Smooth muscle cell (in vitro differentiated cells): ENCODE results near the gene KBTBD13. TPM values are rescaled to one million over a fixed set of nuclear protein-coding genes. Genes with fewer than 3 reads are reported as not detected.

Source experiments
- DNase-seq: peaks from one replicate; lab custom pipeline; 2025; ENCODE audit not compliant: unreplicated experiment; lab: John Stamatoyannopoulos, UW
- H2AFZ ChIP-seq: fragments of 200-600 bp; sonication (generic); 2 replicates; pipeline ENCODE4 v1.6.0; 2016; ENCODE audit warnings: antibody characterized with exemption, low read depth, mild to moderate bottlenecking
- H3F3A ChIP-seq: fragments of 200-600 bp; sonication (generic); 2 replicates; pipeline ENCODE4 v1.6.0; 2017; ENCODE audit warnings: antibody characterized with exemption, low read depth
- H3K27ac ChIP-seq: fragments of 200-600 bp; sonication (generic); 2 replicates; pipeline ENCODE4 v1.5.1; 2016; ENCODE audit warnings: low read depth, mild to moderate bottlenecking
- H3K27me3 ChIP-seq: fragments of 200-600 bp; sonication (generic); 2 replicates; pipeline ENCODE4 v1.6.1; 2016; ENCODE audit warnings: low read depth, mild to moderate bottlenecking
- H3K36me3 ChIP-seq: fragments of 200-600 bp; sonication (generic); 2 replicates; pipeline ENCODE4 v1.5.1; 2016; ENCODE audit warnings: low read depth
- H3K4me1 ChIP-seq: fragments of 200-600 bp; sonication (generic); 2 replicates; pipeline ENCODE4 v1.5.1; 2016; ENCODE audit warnings: low read depth
- H3K4me2 ChIP-seq: fragments of 200-600 bp; sonication (generic); 2 replicates; pipeline ENCODE4 v1.6.0; 2016; ENCODE audit warnings: mild to moderate bottlenecking
- H3K4me3 ChIP-seq: fragments of 200-600 bp; sonication (generic); 2 replicates; pipeline ENCODE4 v1.5.1; 2016; ENCODE audit warnings: mild to moderate bottlenecking
- H3K79me2 ChIP-seq: fragments of 200-600 bp; sonication (generic); 2 replicates; pipeline ENCODE4 v1.6.0; 2016; ENCODE audit warnings: low read depth, mild to moderate bottlenecking
- H3K9ac ChIP-seq: fragments of 200-600 bp; sonication (generic); 2 replicates; pipeline ENCODE4 v1.6.0; 2016; ENCODE audit warnings: low read depth
- H3K9me3 ChIP-seq: fragments of 200-600 bp; sonication (generic); replicated peaks from 2 replicates; pipeline ENCODE4 v1.5.1; 2016; ENCODE audit warnings: low read depth
- H4K20me1 ChIP-seq: fragments of 200-600 bp; sonication (generic); 2 replicates; pipeline ENCODE4 v1.6.0; 2016; ENCODE audit warnings: low read depth
- WGBS: methylation state at CpG from one replicate; pipeline ENCODE4 v1.1.7; 2016; ENCODE audit warnings: low lambda C conversion rate; 5-methylcytosine and 5-hydroxymethylcytosine counted together
- polyA plus RNA-seq: library from polyadenylated mRNA; unstranded; fragments of >200 nt; fragmentation: Nextera tagmentation; extraction: Ambion mirVana; gene quantifications from 2 replicates; pipeline ENCODE4 v1.2.1, GENCODE V29; 2016
- total RNA-seq: library from RNA; depleted of rRNA; stranded (reverse); fragments of >200 nt; gene quantifications from 2 replicates; pipeline ENCODE4 v1.2.3, GENCODE V29; 2014
- TF ChIP-seq, protein P1 (sequence below): fragments of 200-600 bp; sonication (generic); IDR thresholded peaks from 2 replicates; pipeline ENCODE4 v1.5.1; 2017; ENCODE audit warnings: borderline replicate concordance, mild to moderate bottlenecking, antibody characterized with exemption; ENCODE audit not compliant: insufficient read depth, poor library complexity, severe bottlenecking

KBTBD13 gene
- total and polyA plus RNA-seq, 2 experiments from 2014 or later, result 0.11 TPM; not detected in 1

DNA sequence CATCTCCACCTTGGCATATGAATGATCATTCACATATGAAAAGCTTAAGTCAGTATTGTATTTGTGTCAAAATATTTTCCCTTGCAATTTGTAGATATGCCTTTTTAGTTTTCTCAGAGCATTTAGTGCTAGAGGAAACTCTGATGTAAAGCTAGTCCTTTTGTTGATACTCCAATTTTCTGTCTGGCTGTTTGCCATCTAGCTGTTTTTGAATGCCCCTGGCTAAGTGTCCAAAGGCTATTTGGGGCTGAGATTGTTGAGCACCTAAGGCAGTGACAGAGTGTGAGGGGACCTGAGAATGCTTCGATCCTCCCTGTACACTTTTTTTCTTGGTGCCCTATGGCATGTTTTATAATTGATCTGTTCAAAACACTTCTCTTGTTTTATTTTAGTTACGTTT is 28.3 kb upstream of the KBTBD13 start:
- H3K36me3 ChIP-seq, result no peaks in the 10 kb centered on the region
- no peak overlapping the region for H3K27ac ChIP-seq
- no peak overlapping the region for H2AFZ ChIP-seq
- H3K9me3 ChIP-seq, result no peaks in the 10 kb centered on the region
- H4K20me1 ChIP-seq, result no peaks in the 10 kb centered on the region
- H3F3A ChIP-seq, result no peaks in the 10 kb centered on the region
- 89% methylated on average over 2 of the region's 2 CpGs for WGBS
- H3K27me3 ChIP-seq, result no peaks in the 10 kb centered on the region
- H3K79me2 ChIP-seq, result no peaks in the 10 kb centered on the region
- no peak overlapping the region for H3K4me2 ChIP-seq
- TF ChIP-seq, protein P1, sequence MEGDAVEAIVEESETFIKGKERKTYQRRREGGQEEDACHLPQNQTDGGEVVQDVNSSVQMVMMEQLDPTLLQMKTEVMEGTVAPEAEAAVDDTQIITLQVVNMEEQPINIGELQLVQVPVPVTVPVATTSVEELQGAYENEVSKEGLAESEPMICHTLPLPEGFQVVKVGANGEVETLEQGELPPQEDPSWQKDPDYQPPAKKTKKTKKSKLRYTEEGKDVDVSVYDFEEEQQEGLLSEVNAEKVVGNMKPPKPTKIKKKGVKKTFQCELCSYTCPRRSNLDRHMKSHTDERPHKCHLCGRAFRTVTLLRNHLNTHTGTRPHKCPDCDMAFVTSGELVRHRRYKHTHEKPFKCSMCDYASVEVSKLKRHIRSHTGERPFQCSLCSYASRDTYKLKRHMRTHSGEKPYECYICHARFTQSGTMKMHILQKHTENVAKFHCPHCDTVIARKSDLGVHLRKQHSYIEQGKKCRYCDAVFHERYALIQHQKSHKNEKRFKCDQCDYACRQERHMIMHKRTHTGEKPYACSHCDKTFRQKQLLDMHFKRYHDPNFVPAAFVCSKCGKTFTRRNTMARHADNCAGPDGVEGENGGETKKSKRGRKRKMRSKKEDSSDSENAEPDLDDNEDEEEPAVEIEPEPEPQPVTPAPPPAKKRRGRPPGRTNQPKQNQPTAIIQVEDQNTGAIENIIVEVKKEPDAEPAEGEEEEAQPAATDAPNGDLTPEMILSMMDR, result no peak
- no peak for DNase-seq
- no peak overlapping the region for H3K4me3 ChIP-seq
- H3K4me1 ChIP-seq, result no peaks in the 10 kb centered on the region
- no peak overlapping the region for H3K9ac ChIP-seq

DNA sequence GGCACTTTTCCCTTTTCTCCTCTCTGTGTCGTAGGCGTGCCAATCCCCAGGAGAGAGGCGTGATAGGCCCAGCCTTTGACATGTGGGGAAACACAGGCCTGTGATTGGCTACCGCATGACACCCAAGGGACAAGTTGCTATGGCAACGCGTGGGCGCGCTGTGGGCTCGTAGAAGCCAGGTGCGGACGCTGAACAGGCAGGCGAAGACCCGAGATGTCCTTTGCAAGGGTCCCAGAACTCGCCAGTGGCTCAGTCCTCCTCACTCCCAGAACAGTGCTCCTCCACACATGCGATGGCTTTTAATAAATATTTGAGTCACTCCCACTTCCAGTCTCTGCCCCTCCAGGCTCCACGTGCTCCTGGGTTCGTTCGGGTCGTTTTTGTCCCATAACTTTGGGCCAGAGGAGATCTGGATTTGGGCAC is 27.1 kb upstream of the KBTBD13 start:
- H3K4me3 ChIP-seq, result peak overlapping the region; percentile 33
- DNase-seq, result peak; percentile 33
- H3K9me3 ChIP-seq, result no peaks in the 10 kb centered on the region
- H3K27me3 ChIP-seq, result no peaks in the 10 kb centered on the region
- H3K79me2 ChIP-seq, result no peaks in the 10 kb centered on the region
- TF ChIP-seq, protein P1, result no peak
- H3K36me3 ChIP-seq, result no peaks in the 10 kb centered on the region
- H2AFZ ChIP-seq, result no peak overlapping the region
- H3K9ac ChIP-seq, result no peak overlapping the region
- no peaks in the 10 kb centered on the region for H3K4me1 ChIP-seq
- H3K27ac ChIP-seq, result no peak overlapping the region
- H4K20me1 ChIP-seq, result no peaks in the 10 kb centered on the region
- WGBS, result 13% methylated on average over 19 of the region's 19 CpGs
- H3F3A ChIP-seq, result no peaks in the 10 kb centered on the region
- H3K4me2 ChIP-seq, result peak overlapping the region; percentile 76

DNA sequence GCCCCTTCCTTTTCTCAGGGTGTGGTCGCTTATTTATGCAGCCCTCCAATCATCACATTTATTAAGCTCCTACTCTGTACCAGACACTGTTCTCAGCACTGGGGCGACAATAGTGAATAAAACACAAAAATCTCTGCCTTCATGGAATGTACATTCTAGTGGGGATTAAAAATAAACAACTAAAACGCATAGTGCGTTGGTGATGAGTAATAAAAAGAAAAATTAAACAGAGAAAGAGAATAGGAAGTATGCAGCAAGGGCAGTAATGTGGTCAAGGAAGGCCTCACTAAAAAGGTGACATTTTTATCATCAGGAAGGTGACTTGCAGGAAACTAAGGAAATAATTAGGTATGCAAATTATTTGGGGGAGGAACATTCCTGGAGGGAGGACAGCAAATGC is 26.3 kb upstream of the KBTBD13 start:
- no peaks in the 10 kb centered on the region for H4K20me1 ChIP-seq
- no peaks in the 10 kb centered on the region for H3K9me3 ChIP-seq
- H3K4me1 ChIP-seq, result no peaks in the 10 kb centered on the region
- H3K4me3 ChIP-seq, result no peak overlapping the region
- H3K79me2 ChIP-seq, result no peaks in the 10 kb centered on the region
- no peak for DNase-seq
- H3F3A ChIP-seq, result no peaks in the 10 kb centered on the region
- no peaks in the 10 kb centered on the region for H3K36me3 ChIP-seq
- WGBS, result 83% methylated on average over 4 of the region's 4 CpGs
- H3K27me3 ChIP-seq, result no peaks in the 10 kb centered on the region
- TF ChIP-seq, protein P1, result no peak
- no peak overlapping the region for H3K4me2 ChIP-seq
- H3K27ac ChIP-seq, result no peak overlapping the region
- H3K9ac ChIP-seq, result no peak overlapping the region
- no peak overlapping the region for H2AFZ ChIP-seq

DNA sequence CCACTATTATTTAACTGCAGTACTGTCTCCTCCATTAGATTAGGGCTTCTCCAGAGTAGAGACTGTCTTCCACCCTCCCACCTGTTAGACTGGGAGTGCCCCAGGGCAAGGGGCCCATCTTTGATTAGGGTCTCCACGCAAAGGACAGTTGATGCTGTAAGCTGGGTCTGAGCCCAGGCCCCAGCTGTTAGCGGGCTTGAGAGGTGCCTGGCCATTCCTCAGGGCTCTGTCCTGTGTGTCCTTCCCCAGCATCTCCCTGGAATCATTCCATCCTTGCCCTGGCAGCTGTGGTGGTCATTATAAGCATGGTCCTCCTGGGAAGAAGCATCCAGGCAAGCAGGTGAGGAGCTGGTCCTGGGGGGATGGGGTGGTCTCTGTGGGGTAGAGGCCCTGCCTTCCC is 25.3 kb upstream of the KBTBD13 start:
- H2AFZ ChIP-seq, result no peak overlapping the region
- no peaks in the 10 kb centered on the region for H3K9me3 ChIP-seq
- H3K4me2 ChIP-seq, result no peak overlapping the region
- no peaks in the 10 kb centered on the region for H3K4me1 ChIP-seq
- DNase-seq, result no peak
- H4K20me1 ChIP-seq, result no peaks in the 10 kb centered on the region
- H3K79me2 ChIP-seq, result no peaks in the 10 kb centered on the region
- H3K27ac ChIP-seq, result no peak overlapping the region
- 98% methylated on average over 2 of the region's 2 CpGs for WGBS
- H3K9ac ChIP-seq, result no peak overlapping the region
- no peak overlapping the region for H3K4me3 ChIP-seq
- H3K27me3 ChIP-seq, result no peaks in the 10 kb centered on the region
- TF ChIP-seq, protein P1, result no peak
- no peaks in the 10 kb centered on the region for H3K36me3 ChIP-seq
- H3F3A ChIP-seq, result no peaks in the 10 kb centered on the region
